ENCODE data around the gene PANK4.

PANK4 gene

GRCh38 chr1:2567083-2567679 lies 40.8 kb upstream of the PANK4 start:
- TF ChIP-seq, protein P1, sequence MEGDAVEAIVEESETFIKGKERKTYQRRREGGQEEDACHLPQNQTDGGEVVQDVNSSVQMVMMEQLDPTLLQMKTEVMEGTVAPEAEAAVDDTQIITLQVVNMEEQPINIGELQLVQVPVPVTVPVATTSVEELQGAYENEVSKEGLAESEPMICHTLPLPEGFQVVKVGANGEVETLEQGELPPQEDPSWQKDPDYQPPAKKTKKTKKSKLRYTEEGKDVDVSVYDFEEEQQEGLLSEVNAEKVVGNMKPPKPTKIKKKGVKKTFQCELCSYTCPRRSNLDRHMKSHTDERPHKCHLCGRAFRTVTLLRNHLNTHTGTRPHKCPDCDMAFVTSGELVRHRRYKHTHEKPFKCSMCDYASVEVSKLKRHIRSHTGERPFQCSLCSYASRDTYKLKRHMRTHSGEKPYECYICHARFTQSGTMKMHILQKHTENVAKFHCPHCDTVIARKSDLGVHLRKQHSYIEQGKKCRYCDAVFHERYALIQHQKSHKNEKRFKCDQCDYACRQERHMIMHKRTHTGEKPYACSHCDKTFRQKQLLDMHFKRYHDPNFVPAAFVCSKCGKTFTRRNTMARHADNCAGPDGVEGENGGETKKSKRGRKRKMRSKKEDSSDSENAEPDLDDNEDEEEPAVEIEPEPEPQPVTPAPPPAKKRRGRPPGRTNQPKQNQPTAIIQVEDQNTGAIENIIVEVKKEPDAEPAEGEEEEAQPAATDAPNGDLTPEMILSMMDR (IDR thresholded peaks at IDR 0.05; ENCODE audit: low read depth, low read length, missing control alignments) = no peak
- no peak overlapping the region for H3K4me3 ChIP-seq (ENCODE audit: low read depth, low read length)
- in situ Hi-C loops (cut with HindIII; ENCODE audit: low sequenced_read_pairs) = loop anchor here (10.0 kb wide), 2 partner anchors 142 to 858 kb away; no protein-coding TSS in a partner anchor
- no peak for DNase-seq (ENCODE audit: low read depth)

- in situ Hi-C loops (cut with HindIII; ENCODE audit: low sequenced_read_pairs) = loop anchor here (10.0 kb wide), 2 partner anchors 142 to 858 kb away; no protein-coding TSS in a partner anchor
- DNase-seq (ENCODE audit: low read depth) = no peak
- H3K4me3 ChIP-seq (ENCODE audit: low read depth, low read length) = no peak overlapping the region
- TF ChIP-seq, protein P1 (IDR thresholded peaks at IDR 0.05; ENCODE audit: low read depth, low read length, missing control alignments) = no peak
These were observed 40.0 kb upstream of the PANK4 start for GRCh38 chr1:2566101-2567045.

GRCh38 chr1:2564815-2565374 lies 38.5 kb upstream of the PANK4 start:
- TF ChIP-seq, protein P1 (IDR thresholded peaks at IDR 0.05; ENCODE audit: low read depth, low read length, missing control alignments) = no peak
- H3K4me3 ChIP-seq (ENCODE audit: low read depth, low read length) = no peak overlapping the region
- DNase-seq (ENCODE audit: low read depth) = no peak
- in situ Hi-C loops (cut with HindIII; ENCODE audit: low sequenced_read_pairs) = loop anchor here (10.0 kb wide), 2 partner anchors 140 to 860 kb away; no protein-coding TSS in a partner anchor

- in situ Hi-C loops (cut with HindIII; ENCODE audit: low sequenced_read_pairs) = loop anchor here (10.0 kb wide), 2 partner anchors 139 to 861 kb away; no protein-coding TSS in a partner anchor
- no peak overlapping the region for H3K4me3 ChIP-seq (ENCODE audit: low read depth, low read length)
- DNase-seq (ENCODE audit: low read depth) = no peak
- TF ChIP-seq, protein P1 (IDR thresholded peaks at IDR 0.05; ENCODE audit: low read depth, low read length, missing control alignments) = no peak
These were observed 37.8 kb upstream of the PANK4 start for GRCh38 chr1:2564006-2564814.

DNA sequence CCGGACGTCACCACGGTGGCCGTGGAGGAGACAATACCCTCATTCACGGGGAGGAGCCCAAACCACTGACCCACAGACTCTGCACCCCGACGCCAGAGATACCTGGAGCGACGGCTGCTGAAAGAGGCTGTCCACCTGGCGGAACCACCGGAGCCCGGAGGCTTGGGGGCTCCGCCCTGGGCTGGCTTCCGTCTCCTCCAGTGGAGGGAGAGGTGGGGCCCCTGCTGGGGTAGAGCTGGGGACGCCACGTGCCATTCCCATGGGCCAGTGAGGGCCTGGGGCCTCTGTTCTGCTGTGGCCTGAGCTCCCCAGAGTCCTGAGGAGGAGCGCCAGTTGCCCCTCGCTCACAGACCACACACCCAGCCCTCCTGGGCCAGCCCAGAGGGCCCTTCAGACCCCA lies 36.8 kb upstream of the PANK4 start:
- no peak overlapping the region for H3K4me3 ChIP-seq (ENCODE audit: low read depth, low read length)
- DNase-seq (ENCODE audit: low read depth) = no peak
- TF ChIP-seq, protein P1 (IDR thresholded peaks at IDR 0.05; ENCODE audit: low read depth, low read length, missing control alignments) = no peak
- in situ Hi-C loops (cut with HindIII; ENCODE audit: low sequenced_read_pairs) = loop anchor here (10.0 kb wide), 2 partner anchors 138 to 862 kb away; no protein-coding TSS in a partner anchor
